Stimulated activated CD4-positive, alpha-beta T cell treated with anti-CD3 and anti-CD28 coated beads, Interleukin-4, amount 100 ng/mL, for 4 hours (primary cell): ENCODE data around the gene LCE4A.
"Not testable (repeated sequence)": the region's sequence is repeated elsewhere in the genome, so short reads cannot be mapped to it uniquely, and the experiment has no call there.

Experiments
- DNase-seq, 2 experiments: peaks; one replicate each; pipeline ENCODE4 v3.0.0-alpha.2; 2020

Gene LCE4A, protein sequence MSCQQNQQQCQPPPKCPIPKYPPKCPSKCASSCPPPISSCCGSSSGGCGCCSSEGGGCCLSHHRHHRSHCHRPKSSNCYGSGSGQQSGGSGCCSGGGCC

DNA sequence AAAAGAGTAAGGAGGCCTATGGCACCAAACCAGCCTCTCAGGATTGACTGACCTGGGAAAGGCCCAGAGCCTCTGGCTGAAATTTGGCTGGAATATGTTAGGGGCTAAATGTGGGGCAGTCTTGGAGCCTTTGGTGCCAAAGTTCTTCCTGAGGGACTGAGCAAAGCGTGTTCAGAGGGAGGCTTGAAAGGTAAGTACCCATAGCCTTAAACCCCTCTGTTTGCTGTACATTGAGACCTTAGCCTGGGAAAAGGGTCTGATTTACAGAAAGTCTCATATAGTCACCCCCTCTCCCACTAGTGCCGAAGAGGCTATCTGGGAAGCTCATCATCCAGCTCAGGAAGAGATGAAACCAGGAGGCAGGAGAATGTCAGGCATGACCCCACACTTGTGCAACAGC is at the start of gene LCE4A:
Gene LCE4A, plus strand, starts transcription at position 301 of the 400 bp plus-strand sequence. CDS start 916 bp downstream, outside the sequence.
- no peak for DNase-seq

DNA sequence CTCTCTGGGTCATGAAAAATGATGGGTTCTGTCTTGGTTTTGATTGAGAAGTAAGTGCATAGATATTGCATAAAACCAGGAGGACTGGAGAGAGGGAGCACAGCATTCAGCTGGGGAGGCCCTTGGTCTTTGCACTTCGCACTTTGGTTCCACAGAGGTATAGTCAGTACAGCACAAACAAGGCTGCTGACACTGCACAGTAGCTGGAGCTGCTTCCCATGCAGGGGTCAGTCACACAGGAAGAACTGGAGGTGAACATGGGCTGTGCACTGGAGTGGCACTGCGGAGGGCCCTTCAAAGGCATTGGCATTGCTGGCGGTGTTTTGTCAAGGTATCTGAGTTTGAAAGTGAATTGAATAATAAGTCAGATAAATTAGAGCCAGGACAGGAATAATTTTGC is 49.3 kb upstream of the LCE4A start:
- DNase-seq, result no peak

DNA sequence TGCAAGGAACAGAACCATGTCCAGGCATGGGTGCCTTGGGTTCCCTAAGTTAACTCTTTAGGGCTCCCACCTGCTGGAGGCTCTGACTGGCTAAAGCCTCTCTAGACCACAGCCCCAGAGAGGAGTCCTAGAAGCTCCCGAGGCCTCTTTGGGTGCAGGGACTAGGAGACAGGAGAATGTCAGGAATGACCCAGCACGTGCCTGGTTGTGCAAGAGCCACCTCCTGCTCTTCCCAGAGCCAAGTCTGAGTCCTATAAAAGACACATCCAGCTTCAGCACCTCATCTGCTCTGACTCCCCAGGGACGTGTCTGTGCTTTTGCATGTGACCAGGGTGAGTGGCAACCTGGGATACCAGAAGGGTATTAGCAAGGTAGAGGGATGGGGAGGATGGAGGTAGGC is 44.9 kb upstream of the LCE4A start, which contains the start of gene LCE2D:
Gene LCE2D, plus strand, starts transcription at position 283 of the 400 bp plus-strand sequence. CDS start 726 bp downstream, outside the sequence.
- DNase-seq, result no peak

DNA sequence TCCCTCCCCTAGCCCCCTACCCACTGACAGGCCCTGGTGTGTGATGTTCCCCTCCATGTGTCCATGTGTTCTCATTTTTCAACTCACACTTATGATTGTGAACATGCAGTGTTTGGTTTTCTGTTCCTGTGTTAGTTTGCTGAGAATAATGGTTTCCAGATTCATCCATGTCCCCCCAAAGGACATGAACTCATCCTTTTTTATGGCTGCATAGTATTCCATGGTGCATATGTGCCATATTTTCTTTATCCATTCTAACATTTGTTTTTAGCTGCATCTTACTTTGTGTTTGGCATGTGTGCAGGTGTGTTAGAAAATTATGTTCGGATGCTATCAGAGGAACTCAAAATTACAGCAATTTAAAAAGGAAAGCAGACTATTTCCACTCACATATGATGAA is 41.8 kb upstream of the LCE4A start:
- DNase-seq, result not testable (repeated sequence)

GRCh38 chr1:152667648-152668047 is 40.3 kb upstream of the LCE4A start:
- no peak for DNase-seq

GRCh38 chr1:152673016-152673415 is 34.9 kb upstream of the LCE4A start:
- no peak for DNase-seq

DNA sequence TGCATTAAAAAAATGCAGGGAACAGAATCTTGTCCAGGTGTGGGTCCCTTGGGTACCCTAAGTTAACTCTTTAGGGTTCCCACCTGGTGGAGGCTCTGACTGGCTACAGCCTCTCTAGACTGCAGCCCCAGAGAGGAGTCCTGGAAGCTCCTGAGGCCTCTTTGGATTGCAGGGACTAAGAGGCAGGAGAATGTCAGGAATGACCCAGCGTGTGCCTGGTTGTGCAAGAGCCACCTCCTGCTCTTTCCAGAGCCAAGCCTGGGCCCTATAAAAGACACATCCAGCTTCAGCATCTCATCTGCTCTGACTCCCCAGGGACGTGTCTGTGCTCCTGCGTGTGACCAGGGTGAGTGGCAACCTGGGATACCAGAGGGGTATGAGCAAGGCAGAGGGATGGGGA is 33.0 kb upstream of the LCE4A start, which contains the start of gene LCE2C:
Gene LCE2C, plus strand, starts transcription at position 297 of the 400 bp plus-strand sequence. CDS start 737 bp downstream, outside the sequence.
- DNase-seq, result not testable (repeated sequence)

GRCh38 chr1:152679459-152679858 is 28.5 kb upstream of the LCE4A start:
- DNase-seq, result no peak

GRCh38 chr1:152681616-152682015 is 26.3 kb upstream of the LCE4A start:
- no peak for DNase-seq

GRCh38 chr1:152683846-152684245 is 24.1 kb upstream of the LCE4A start:
- DNase-seq, result no peak

DNA sequence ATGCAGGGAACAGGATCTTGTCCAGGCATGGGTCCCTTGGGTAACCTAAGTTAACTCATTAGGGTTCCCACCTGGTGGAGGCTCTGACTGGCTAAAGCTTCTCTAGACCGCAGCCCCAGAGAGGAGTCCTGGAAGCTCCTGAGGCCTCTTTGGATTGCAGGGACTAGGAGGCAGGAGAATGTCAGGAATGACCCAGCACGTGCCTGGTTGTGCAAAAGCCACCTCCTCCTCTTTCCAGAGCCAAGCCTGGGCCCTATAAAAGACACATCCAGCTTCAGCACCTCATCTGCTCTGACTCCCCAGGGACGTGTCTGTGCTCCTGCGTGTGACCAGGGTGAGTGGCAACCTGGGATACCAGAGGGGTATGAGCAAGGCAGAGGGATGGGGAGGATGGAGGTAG is 22.1 kb upstream of the LCE4A start, which contains the start of gene LCE2B:
Gene LCE2B, plus strand, starts transcription at position 301 of the 400 bp plus-strand sequence. CDS start 721 bp downstream, outside the sequence.
- not testable (repeated sequence) for DNase-seq

DNA sequence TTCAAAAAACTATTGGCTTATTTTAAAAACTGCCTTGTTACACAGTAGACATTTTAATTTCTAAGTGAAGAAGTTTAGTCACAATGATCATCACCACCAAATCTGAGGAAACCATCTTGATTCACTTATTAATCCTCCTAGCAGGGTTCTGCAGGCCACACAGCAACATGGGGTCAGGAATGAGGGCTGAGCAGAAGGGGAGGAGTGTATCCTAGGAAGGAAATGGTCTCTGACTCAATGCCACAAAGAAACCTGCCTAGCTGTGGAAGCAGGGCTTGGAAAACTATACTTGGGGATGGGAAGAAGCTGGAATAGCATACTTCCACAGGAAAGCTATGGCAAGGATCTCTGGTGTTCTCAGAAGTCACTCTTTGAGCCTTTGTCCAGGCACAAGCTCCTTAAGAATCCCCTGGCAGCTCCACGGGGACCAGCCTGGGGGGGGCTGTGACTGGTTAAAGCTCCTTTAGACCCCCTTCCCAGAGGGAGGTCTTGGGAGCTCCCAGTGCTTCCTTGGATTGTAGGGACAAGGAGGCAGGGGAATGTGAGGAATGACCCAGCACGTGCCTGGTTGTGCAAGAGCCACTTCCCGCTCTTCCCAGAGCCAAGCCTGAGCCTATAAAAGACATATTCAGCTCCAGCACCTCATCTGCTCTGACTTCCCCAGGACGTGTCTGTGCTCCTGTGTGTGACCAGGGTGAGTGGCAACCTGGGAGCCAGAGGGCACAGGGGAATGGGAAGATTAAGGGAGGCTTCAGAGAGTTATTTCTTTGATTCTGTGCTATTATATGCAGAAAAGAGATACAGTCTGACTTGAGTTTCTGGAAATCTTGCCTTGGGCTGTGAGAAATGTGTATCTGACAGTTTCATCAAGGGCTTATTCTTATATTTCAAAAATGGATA is 10.0 kb upstream of the LCE4A start, which contains the start of gene LCE2A:
Gene LCE2A, plus strand, starts transcription at position 645 of the 900 bp plus-strand sequence. CDS start 557 bp downstream, outside the sequence.
- no peak for DNase-seq

DNA sequence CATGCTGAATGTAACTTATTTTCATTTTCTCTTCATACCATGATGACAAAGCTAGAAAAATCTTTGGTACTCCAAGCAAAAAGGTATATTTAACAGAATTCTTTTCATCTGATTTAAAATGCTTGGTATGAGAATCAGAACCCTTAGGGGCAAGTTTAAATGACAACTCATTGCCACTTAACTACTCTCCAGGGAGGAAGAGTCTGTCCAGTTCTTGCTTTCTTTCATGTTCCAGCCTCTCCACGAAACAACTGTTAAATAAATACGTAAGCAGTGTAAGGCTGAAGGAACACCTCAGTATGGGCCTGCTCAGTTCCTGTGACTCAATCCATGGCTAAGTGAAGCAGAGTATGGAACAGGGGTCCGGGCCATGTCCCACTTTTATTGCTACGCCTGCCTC is 8.2 kb upstream of the LCE4A start:
- DNase-seq, result no peak

GRCh38 chr1:152718238-152718637 is 10.3 kb downstream of the LCE4A start:
- DNase-seq, result no peak

DNA sequence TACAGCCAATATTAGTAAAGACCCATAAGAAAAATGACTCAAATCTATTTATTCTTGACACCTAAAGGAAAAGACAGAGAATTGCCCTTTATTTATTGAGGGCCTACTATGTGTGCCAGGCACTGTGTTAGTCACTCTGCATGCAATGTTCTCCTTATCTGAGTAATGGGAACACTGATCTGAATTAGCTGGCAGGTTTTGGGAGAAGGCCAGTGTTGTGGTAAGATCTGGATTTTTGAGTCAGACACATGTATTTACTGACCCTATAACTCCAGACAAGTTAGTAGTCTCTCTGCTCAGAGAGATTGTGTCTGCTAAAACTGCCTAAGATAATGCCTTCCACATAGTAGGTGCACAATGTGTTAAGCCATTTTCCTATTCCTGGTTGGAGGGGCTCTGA is 17.3 kb downstream of the LCE4A start:
- DNase-seq, result no peak

GRCh38 chr1:152728986-152729385 is 21.0 kb downstream of the LCE4A start:
- no peak for DNase-seq

- no peak for DNase-seq
Observed at GRCh38 chr1:152735648-152736047, 27.7 kb downstream of the LCE4A start.

DNA sequence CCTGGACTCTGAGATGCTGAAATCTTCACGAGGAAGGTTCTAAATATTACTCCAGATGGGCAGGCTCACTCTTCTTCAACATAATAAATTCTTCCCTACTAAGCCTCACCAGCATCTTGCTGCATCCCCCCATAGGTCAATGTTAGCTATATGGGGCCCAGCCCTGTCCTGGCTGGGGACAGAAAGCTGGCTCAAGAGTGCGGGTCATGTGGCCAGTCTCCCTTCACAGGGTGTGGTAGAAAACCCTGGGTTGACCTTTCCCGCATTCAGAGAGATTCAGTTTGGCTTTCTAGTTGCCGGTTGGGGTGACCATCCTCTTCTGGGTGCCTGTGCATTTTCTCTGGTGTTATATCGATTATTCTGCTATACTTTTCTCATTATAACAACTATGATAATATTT is 30.0 kb downstream of the LCE4A start:
- DNase-seq, result no peak

GRCh38 chr1:152739841-152740240 is 31.9 kb downstream of the LCE4A start:
- DNase-seq, result no peak

GRCh38 chr1:152741656-152742055 is 33.7 kb downstream of the LCE4A start:
- DNase-seq, result no peak

- no peak for DNase-seq
Observed at GRCh38 chr1:152743371-152744145, 35.6 kb downstream of the LCE4A start.

DNA sequence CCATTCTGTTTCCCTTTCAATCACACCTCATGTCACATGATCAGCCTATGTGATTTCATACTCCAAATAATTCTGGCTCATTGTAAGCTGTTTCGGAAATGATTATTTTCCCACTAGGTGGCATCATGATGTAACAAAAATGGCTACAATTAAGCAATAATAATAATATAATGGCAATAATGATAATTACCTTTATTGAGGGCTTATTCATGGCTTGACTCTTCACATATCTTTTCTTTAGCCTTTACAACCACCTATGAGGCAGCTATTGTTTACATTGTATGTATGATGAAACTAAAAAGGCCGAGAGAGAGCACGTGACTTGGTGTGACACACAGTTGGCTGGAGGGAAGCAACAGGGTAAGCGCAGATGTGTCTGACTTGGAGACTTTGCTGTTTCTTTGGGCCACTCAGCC is 37.3 kb downstream of the LCE4A start:
- no peak for DNase-seq
